Measurements from ENCODE around the gene GABBR2. TPM values are rescaled to one million over a fixed set of nuclear protein-coding genes. Genes with fewer than 3 reads are reported as not detected.

GABBR2 gene
- polyA plus RNA-seq, 1 donor = 0.63 TPM

- DNase-seq = no peak
Observed at GRCh38 chr9:98720402-98720801, 11.7 kb upstream of the GABBR2 start.

DNA sequence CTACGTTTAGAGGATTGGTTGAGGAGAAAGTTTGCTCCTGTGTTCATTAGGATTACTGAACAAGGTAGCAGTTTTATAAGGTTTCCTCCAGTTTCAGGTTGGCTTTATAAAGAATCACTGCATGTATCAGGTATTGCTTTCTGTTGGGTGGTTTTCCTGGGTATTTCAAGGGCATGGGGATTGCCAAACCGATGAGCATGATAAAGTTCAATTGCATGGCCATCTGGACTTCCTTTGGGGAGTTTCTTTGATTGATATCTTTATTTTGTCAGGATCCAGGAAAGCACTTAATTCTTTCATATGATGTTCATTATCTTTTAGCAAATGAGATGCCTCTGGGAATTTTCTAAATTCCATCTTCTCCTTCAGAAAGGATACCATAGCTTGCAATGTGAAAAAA lies 10.3 kb upstream of the GABBR2 start:
- no peak for DNase-seq

DNA sequence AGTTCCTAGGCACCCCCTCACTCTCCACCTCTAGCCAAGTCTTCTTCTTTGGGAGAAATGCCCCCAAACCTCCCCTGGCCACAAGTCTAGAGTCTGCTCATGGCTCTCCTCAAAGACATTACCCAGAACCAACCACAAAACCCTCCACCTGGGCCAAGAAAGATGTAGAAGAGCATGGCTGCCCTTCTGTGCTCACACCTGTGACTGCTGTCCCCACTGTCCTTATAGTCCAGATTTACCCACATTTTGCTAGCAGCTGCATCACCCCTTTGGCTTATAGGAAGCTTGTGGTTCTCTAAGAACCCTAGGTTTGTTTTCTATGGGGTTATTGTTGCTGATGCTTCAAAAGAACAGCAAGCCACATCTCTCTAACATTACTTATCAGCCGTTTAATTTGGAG lies 6.1 kb upstream of the GABBR2 start:
- no peak for DNase-seq

- no peak for DNase-seq
Observed at GRCh38 chr9:98712987-98713386, 4.3 kb upstream of the GABBR2 start.

DNA sequence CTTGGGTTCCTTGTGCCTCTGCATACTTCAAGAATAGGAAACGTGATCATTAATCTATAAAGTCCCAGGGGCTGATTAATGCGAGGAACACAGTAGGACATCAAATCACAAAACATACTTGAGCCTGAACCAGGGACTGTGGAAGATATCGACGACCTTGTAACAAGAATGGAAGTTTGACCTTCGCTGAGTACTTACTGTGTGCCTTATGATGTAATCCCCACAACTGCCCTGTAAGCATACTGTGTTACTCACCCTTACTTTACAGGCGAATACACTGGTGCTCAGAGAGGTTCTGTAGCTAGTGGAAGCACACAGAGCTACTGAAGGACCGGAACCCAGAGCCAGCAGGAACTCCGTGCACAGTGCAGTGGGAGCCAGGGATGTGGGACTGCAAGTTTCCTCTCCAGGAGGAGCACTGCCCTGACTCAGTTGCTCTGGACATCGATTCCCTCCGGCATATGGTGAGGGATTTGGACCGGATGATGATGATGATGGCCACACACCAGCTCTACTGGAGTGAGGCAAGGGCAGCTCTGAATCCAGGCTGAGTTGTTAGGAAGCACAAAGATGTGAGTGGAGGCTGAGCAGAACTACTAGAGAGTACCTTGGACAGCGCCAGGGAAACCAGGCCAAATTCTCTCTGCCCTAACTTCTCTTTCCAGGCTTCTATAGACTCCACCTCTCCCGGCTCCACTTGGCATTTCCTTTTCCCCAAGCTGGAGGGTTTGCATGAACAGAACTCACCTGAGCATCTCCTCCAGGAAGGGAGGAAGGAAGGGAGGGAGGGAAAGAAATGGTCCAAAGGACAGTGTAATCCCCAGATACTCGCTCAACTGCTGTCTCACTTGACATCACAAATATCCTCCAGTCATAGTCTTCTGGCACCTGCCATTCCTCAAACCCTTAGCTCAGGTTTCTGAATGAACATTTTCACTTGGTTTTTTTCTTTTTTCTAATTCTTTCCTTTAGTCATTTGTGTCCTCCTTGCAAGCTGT lies 1.5 kb upstream of the GABBR2 start:
- peak; percentile 56 for DNase-seq

GRCh38 chr9:98708103-98708932 lies 417 bp downstream of the GABBR2 start:
- DNase-seq = no peak

DNA sequence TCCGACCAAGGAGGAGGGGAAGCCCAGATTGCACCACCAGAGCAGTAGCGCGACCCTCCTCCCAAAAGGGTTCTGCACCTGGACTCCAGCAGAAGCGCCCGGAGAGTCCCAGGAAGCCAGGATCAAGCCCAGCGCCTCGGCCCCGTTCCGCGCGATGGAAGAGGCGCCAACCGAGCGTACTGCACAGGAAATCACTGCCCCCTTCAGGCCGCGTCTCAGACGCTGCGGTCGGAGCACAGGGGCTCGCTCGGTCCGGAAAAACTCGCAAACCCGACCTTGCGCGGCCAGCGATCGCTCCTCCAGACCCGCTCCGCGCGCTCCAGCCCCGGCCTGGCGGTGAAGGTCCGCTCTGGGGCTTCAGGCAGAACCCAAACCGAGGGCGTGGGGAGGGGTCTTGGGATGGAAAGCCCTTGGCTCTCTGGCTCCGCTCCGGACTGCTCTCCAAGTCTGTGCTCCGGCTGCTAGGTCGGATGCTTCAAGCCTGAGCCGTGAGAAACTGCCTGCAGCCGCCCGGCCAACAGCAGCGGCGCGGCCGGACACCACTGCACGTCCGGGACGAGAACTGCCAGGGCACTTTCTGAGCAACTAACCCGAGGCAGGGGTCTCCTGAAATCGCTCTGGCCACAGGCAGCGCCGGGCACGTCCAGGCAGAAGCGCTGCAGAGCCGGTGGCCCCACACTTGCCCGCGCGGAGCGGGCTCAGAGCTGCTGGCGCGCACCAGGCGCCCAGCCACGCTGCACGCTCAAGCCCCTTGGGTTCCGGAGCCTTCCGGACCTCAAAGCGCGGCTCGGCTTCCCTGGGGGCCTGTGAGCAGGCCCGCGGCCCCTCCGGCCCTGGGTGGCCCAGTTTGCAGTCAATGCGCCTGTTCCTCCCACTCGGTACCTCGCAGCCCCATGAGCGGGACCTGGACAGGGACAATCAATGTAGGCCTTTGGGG lies 1.3 kb downstream of the GABBR2 start:
- DNase-seq = peak; percentile 78

GRCh38 chr9:98706651-98707165 lies 2.0 kb downstream of the GABBR2 start:
- DNase-seq = no peak

- DNase-seq = no peak
Observed at GRCh38 chr9:98702835-98703380, 5.8 kb downstream of the GABBR2 start.

DNA sequence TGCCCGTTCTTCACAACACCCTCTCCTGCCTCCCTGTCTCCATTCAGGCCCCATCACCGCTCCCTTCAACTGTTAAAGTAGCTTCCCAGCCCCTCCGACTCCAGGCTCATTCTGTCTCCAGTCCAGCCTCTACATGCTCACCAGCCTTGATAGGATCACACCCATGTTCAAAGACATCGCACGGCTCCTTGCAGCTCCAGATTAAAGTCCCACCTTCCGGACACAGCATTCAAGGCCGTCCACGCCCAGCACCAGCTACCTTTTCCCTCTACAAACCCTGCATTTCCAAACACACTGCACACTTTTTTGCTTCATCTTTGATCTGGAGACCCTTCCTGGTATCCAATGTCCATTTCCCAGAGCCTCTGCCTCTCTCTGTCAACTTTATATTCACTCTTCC lies 6.4 kb downstream of the GABBR2 start:
- no peak for DNase-seq

- no peak for DNase-seq
Observed at GRCh38 chr9:98701576-98701975, 7.2 kb downstream of the GABBR2 start.

- no peak for DNase-seq
Observed at GRCh38 chr9:98700801-98701200, 7.9 kb downstream of the GABBR2 start.

DNA sequence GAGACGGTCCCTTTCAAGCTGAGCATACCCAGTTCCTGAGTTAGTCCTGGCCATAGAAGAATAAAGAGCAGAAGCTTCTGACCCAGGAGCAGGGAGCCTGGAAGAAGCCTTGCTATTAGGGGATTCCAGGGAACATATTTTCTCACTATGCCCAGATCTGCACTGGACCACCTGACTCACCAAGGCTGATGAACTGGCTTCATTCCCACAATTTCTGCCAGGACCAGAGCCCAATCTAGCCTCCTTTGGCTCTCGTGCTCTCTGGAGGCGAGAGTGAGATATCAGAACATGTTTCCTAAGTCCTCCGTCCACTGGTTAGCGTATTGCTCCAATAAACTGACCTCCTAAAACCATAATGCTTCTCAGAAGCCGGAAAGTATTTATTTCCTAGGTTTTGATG lies 9.9 kb downstream of the GABBR2 start:
- DNase-seq = no peak

- DNase-seq = no peak
Observed at GRCh38 chr9:98694943-98695342, 13.8 kb downstream of the GABBR2 start.

DNA sequence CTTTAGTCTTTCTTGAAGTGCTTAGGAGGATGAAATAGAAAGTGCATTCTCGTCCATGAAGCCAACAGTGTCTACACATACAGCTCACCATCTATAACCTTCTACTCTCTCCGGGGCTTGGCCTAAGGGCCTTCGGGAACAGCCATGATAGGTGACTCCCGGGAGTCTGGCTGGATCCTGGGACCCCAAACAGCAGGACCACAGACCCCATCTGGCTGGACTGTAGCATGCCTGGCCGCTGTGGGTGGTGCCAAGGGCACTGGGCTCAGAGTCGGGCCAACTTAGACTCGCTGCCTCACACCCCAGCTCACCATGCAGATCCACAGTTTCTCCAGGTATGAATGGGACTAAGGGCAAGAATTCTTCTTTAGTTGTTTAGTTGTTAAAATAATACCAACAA lies 16.3 kb downstream of the GABBR2 start:
- no peak for DNase-seq

- DNase-seq = no peak
Observed at GRCh38 chr9:98691890-98692289, 16.8 kb downstream of the GABBR2 start.

GRCh38 chr9:98690686-98691085 lies 18.0 kb downstream of the GABBR2 start:
- no peak for DNase-seq

DNA sequence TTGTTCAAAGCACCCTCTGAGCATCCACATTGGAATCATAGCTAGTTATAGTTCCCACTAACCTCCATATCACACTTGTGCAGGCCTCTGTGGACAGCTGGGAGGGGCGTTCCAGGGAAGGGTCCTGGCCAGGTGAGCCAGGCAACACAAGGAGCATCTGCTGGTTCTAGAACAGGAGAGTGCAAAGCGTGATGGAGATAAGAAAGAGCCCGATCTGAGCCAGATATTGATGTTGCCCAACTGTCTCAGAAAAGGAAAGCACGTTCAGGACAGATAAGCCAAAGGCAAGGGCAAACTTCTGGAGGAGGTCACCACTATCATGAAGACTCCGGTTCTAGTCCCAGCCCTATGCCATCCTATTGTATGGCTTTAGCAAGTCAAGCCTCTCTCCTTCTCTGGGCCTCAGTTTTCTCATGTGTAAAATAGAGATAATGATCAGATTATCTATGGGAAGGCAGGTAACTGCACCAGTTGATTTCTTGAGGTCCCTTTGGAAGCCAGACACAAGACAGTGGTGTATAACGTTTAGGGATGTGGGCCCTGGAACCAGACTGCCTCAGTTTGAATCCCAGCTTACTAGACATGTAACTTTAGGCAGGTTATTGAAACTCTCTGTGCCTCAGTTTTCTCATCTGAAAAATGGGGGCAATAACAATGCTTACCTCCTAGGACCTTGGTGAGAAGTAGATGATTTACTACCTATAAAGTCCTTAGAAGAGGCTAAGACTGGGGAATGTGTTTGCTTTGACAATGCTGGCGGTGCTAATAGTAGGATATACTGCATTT lies 19.8 kb downstream of the GABBR2 start:
- DNase-seq = no peak

DNA sequence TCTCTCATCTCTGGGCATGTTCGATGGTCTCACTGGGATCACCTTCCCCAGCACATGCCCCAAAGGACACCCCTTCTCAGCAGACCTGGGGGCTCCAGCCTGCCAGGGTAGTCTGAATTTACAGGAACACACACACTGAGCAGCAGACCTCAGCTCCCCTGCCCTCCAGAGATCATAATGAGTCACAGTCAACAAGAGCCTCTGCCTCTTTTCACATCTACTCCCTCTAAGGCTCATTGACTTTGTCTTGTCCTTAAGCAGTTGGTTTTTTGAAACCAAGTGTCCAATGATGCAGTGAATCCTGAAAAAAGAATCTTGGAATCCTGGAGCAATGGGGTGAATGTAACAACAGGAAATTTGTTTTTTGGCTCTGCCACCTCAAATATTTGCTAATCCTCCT lies 20.8 kb downstream of the GABBR2 start:
- no peak for DNase-seq

- no peak for DNase-seq
Observed at GRCh38 chr9:98686961-98687855, 21.5 kb downstream of the GABBR2 start.
